Vagina (tissue), 2 donors: Measurements from ENCODE around the gene NRXN3. TPM values are rescaled to one million over a fixed set of nuclear protein-coding genes. Genes with fewer than 3 reads are reported as not detected.

ENCODE experiments used
- DNase-seq, 2 donors: peaks; one replicate each; pipeline ENCODE4 v3.0.0-alpha.2; 2017; ENCODE audit errors: extremely low spot score in 2 of 2
- H3K27ac ChIP-seq: fragments of 200-600 bp; sonication (generic); one replicate; pipeline ENCODE4 v1.5.1; 2019
- H3K27me3 ChIP-seq: fragments of 200-600 bp; sonication (generic); one replicate; pipeline ENCODE4 v1.5.1; 2019
- H3K36me3 ChIP-seq, 2 donors: fragments of 200-600 bp; sonication (generic); one replicate each; pipeline ENCODE4 v1.5.1; 2017 to 2019
- H3K4me1 ChIP-seq: fragments of 200-600 bp; sonication (generic); one replicate; pipeline ENCODE4 v1.5.1; 2019
- H3K4me3 ChIP-seq, 2 donors: fragments of 200-600 bp; sonication (generic); 1 replicate in 1 of 2; 2 replicates in 1 of 2; pipeline ENCODE4 v1.5.1; 2016 to 2019
- H3K9me3 ChIP-seq: fragments of 200-600 bp; sonication (generic); one replicate; pipeline ENCODE4 v1.5.1; 2019
- CTCF ChIP-seq, 3 experiments: fragments of 450-650 bp in 2 of 3; fragments of 200-600 bp in 1 of 3; sonication (generic) in 1 of 3; IDR thresholded peaks; one replicate each; pipeline ENCODE4 v1.5.1; 2017 to 2019; ENCODE audit warnings: antibody characterized with exemption in 3 of 3, mild to moderate bottlenecking in 2 of 3, moderate library complexity in 2 of 3
- POLR2A ChIP-seq, 2 donors: fragments of 450-650 bp; IDR thresholded peaks; one replicate each; pipeline ENCODE4 v1.6.1; 2017; ENCODE audit warnings: antibody characterized with exemption in 2 of 2, mild to moderate bottlenecking in 2 of 2, moderate library complexity in 2 of 2
- POLR2AphosphoS5 ChIP-seq, 2 donors: sonication (generic); formaldehyde crosslinking; IDR thresholded peaks; one replicate each; pipeline ENCODE4 v1.9.0; 2017; ENCODE audit warnings: antibody characterized with exemption in 2 of 2, mild to moderate bottlenecking in 2 of 2, low read depth in 1 of 2; ENCODE audit not compliant: insufficient read depth in 1 of 2
- intact Hi-C: fragments of 100-400 bp; cut with DNase I; formaldehyde crosslinking; loops from one replicate; pipeline ENCODE4 v1.15.1; 2023
- total RNA-seq: library from RNA; depleted of rRNA; stranded (reverse); fragments of >200 nt; gene quantifications from one replicate; pipeline ENCODE4 v1.2.3, GENCODE V29; 2016

Gene NRXN3
- total RNA-seq, 1 donor from 2014 or later: 4.7 TPM

DNA sequence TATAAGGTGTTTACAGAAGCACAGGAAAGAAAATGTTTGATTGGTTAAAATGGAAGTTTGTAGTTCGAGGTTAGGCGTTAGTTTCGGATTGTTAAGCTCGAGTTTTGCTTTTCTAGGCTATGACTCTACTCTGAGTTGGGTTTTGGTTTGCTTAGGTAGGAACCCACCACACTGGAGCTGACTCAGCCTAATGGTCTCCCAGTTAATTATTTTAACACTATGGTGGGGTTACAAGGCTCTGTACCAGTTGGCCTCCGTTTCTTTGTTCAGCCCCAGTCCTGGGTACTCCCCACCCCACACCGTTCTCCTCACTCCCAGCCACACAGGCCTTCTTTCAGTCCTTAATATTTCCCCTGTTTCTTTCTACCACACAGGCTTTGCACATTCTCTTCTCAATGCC, 583.9 kb downstream of the NRXN3 start:
- H3K27ac ChIP-seq: no peak overlapping the region
- H3K9me3 ChIP-seq: no peaks in the 10 kb centered on the region
- intact Hi-C loops: no loop called here

DNA sequence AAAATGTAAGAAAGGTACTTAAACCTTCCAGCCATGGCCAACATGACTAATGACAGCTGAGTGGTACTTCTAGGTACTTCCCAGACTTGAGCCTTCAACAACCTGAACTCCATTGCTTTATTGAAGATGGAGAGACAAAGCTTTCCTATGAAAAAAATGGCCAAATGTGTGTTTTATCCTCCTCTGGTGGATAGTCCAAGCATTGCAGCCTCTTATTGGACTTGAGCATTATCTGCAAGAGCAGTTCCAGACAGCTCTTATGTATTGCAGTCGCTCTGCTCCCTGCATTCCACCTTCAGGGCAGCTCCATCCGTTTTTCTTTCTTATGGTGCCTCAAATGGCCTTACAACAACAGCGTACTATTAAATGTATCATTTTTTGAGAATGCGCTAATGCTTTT, 588.2 kb downstream of the NRXN3 start:
- DNase-seq: no peak

More for the DNA sequence above, 583.9 kb downstream of the NRXN3 start:
- DNase-seq: no peak
- Histone ChIP-seq H3K4me1 (no peaks in the 10 kb centered on the region), H3K27me3 (no peaks in the 10 kb centered on the region), H3K36me3 (no peaks in the 10 kb centered on the region), H3K4me3 (no peak overlapping the region)
- no peak for TF ChIP-seq POLR2AphosphoS5 (IDR thresholded peaks at IDR 0.05; ENCODE audit: insufficient read depth in 1 of 2, low read depth in 1 of 2)
- TF ChIP-seq CTCF (IDR thresholded peaks at IDR 0.05): no peak
- no peak for TF ChIP-seq POLR2A (IDR thresholded peaks at IDR 0.05)

GRCh38 chr14:78762331-78762730, 592.2 kb downstream of the NRXN3 start:
- H3K4me3 ChIP-seq: no peak overlapping the region
- H3K9me3 ChIP-seq: no peaks in the 10 kb centered on the region
- no peaks in the 10 kb centered on the region for H3K36me3 ChIP-seq
- TF ChIP-seq POLR2A (IDR thresholded peaks at IDR 0.05) (no peak), POLR2AphosphoS5 (IDR thresholded peaks at IDR 0.05; ENCODE audit: insufficient read depth in 1 of 2, low read depth in 1 of 2) (no peak), CTCF (IDR thresholded peaks at IDR 0.05) (no peak)
- no peak for DNase-seq
- no peaks in the 10 kb centered on the region for H3K27me3 ChIP-seq
- no peak overlapping the region for H3K27ac ChIP-seq
- no peaks in the 10 kb centered on the region for H3K4me1 ChIP-seq
- intact Hi-C loops: no loop called here

More for the DNA sequence above, 588.2 kb downstream of the NRXN3 start:
- no peak overlapping the region for H3K4me3 ChIP-seq
- H3K4me1 ChIP-seq: no peaks in the 10 kb centered on the region
- H3K36me3 ChIP-seq: no peaks in the 10 kb centered on the region
- H3K27ac ChIP-seq: no peak overlapping the region
- H3K9me3 ChIP-seq: no peaks in the 10 kb centered on the region
- H3K27me3 ChIP-seq: no peaks in the 10 kb centered on the region
- intact Hi-C loops: no loop called here
- TF ChIP-seq CTCF (IDR thresholded peaks at IDR 0.05) (no peak), POLR2AphosphoS5 (IDR thresholded peaks at IDR 0.05; ENCODE audit: insufficient read depth in 1 of 2, low read depth in 1 of 2) (no peak), POLR2A (IDR thresholded peaks at IDR 0.05) (no peak)

GRCh38 chr14:78763746-78764145, 593.6 kb downstream of the NRXN3 start:
- H3K36me3 ChIP-seq: no peaks in the 10 kb centered on the region
- no peaks in the 10 kb centered on the region for H3K27me3 ChIP-seq
- H3K4me1 ChIP-seq: no peaks in the 10 kb centered on the region
- no peak overlapping the region for H3K4me3 ChIP-seq
- TF ChIP-seq POLR2AphosphoS5 (IDR thresholded peaks at IDR 0.05; ENCODE audit: insufficient read depth in 1 of 2, low read depth in 1 of 2): no peak
- no peak for TF ChIP-seq CTCF (IDR thresholded peaks at IDR 0.05)
- TF ChIP-seq POLR2A (IDR thresholded peaks at IDR 0.05): no peak
- DNase-seq: no peak
- intact Hi-C loops: no loop called here
- no peaks in the 10 kb centered on the region for H3K9me3 ChIP-seq
- H3K27ac ChIP-seq: no peak overlapping the region

DNA sequence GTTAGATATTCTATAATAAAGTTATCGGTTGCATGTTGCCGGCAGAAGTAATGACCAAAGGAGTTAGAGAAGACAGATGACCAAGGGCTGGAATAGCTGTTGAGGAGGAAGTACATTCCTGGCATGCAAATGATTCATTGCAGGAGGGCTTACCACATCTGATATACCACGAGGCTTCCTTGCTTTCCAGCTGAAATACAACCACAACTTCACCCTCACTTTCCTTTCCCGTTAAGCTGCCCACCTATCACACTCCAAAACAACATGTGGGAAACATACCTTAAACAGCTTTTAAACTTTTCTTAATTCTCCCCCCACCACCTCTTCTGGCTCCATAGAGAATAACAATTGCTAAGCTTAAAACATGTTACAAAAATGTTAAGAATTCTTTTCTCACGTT, 594.1 kb downstream of the NRXN3 start:
- Histone ChIP-seq H3K9me3 (no peaks in the 10 kb centered on the region), H3K27ac (no peak overlapping the region), H3K4me1 (no peaks in the 10 kb centered on the region), H3K27me3 (no peaks in the 10 kb centered on the region), H3K4me3 (no peak overlapping the region), H3K36me3 (no peaks in the 10 kb centered on the region)
- intact Hi-C loops: no loop called here
- TF ChIP-seq CTCF (IDR thresholded peaks at IDR 0.05): no peak
- TF ChIP-seq POLR2AphosphoS5 (IDR thresholded peaks at IDR 0.05; ENCODE audit: insufficient read depth in 1 of 2, low read depth in 1 of 2): no peak
- TF ChIP-seq POLR2A (IDR thresholded peaks at IDR 0.05): no peak
- no peak for DNase-seq
